GM19467 (cell line): ENCODE measurements around the gene SULT6B1.
"Not testable (repeated sequence)": the region's sequence is repeated elsewhere in the genome, so short reads cannot be mapped to it uniquely, and the experiment has no call there.

ENCODE experiments used
- ATAC-seq: cut with Tn5 transposase; IDR thresholded peaks from one replicate; pipeline ENCODE4 v1.9.1; 2021; ENCODE audit warnings: mild to moderate bottlenecking, moderate library complexity; ENCODE audit not compliant: unreplicated experiment

SULT6B1 gene

GRCh38 chr2:37188570-37188969 lies at the start of gene SULT6B1:
Gene SULT6B1 (minus strand): TSS chr2:37188670. CDS start chr2:37188640, 30 bp downstream.
- no peak for ATAC-seq

- no peak for ATAC-seq
These were observed 43.9 kb upstream of the SULT6B1 start for GRCh38 chr2:37232131-37232933.

GRCh38 chr2:37231241-37232130 lies 43.0 kb upstream of the SULT6B1 start, which contains the start of the genes CEBPZ and NDUFAF7:
Gene CEBPZ (minus strand): TSS chr2:37231596. CDS start chr2:37231567, 29 bp downstream.
Gene NDUFAF7 (plus strand): TSS chr2:37231658. CDS start chr2:37231706, 48 bp downstream.
- peak; percentile 92 for ATAC-seq

GRCh38 chr2:37230581-37230980 lies 42.1 kb upstream of the SULT6B1 start:
- ATAC-seq, result no peak

- ATAC-seq, result no peak
These were observed 40.3 kb upstream of the SULT6B1 start for GRCh38 chr2:37228788-37229187.

- ATAC-seq, result no peak
These were observed 38.4 kb upstream of the SULT6B1 start for GRCh38 chr2:37226863-37227262.

- ATAC-seq, result not testable (repeated sequence)
These were observed 36.7 kb upstream of the SULT6B1 start for GRCh38 chr2:37225129-37225528.

- ATAC-seq, result no peak
These were observed 35.6 kb upstream of the SULT6B1 start for GRCh38 chr2:37224063-37224462.

- ATAC-seq, result no peak
These were observed 34.7 kb upstream of the SULT6B1 start for GRCh38 chr2:37223131-37223530.

GRCh38 chr2:37219046-37219445 lies 30.6 kb upstream of the SULT6B1 start:
- no peak for ATAC-seq

- no peak for ATAC-seq
These were observed 26.8 kb upstream of the SULT6B1 start for GRCh38 chr2:37215250-37215649.

GRCh38 chr2:37211939-37212338 lies 23.5 kb upstream of the SULT6B1 start:
- no peak for ATAC-seq

GRCh38 chr2:37211212-37211611 lies 22.7 kb upstream of the SULT6B1 start:
- ATAC-seq, result no peak

- not testable (repeated sequence) for ATAC-seq
These were observed 18.3 kb upstream of the SULT6B1 start for GRCh38 chr2:37206760-37207159.

- no peak for ATAC-seq
These were observed 17.3 kb upstream of the SULT6B1 start for GRCh38 chr2:37205689-37206341.

- not testable (repeated sequence) for ATAC-seq
These were observed 16.7 kb upstream of the SULT6B1 start for GRCh38 chr2:37205071-37205661.

- no peak for ATAC-seq
These were observed 15.2 kb upstream of the SULT6B1 start for GRCh38 chr2:37203708-37204107.

- no peak for ATAC-seq
These were observed 13.3 kb upstream of the SULT6B1 start for GRCh38 chr2:37201766-37202165.

GRCh38 chr2:37201208-37201607 lies 12.7 kb upstream of the SULT6B1 start:
- no peak for ATAC-seq

GRCh38 chr2:37198681-37199065 lies 10.2 kb upstream of the SULT6B1 start:
- ATAC-seq, result no peak
